Stimulated activated CD8-positive, alpha-beta memory T cell treated with anti-CD3 and anti-CD28 coated beads, Interleukin-15, amount 100 ng/mL, for 4 hours (primary cell): ENCODE results near the gene EIF2S3B.

ENCODE experiments used
- DNase-seq, 2 donors: peaks; one replicate each; pipeline ENCODE4 v3.0.0-alpha.2; 2020; ENCODE audit warnings: low read depth in 2 of 2

EIF2S3B gene

DNA sequence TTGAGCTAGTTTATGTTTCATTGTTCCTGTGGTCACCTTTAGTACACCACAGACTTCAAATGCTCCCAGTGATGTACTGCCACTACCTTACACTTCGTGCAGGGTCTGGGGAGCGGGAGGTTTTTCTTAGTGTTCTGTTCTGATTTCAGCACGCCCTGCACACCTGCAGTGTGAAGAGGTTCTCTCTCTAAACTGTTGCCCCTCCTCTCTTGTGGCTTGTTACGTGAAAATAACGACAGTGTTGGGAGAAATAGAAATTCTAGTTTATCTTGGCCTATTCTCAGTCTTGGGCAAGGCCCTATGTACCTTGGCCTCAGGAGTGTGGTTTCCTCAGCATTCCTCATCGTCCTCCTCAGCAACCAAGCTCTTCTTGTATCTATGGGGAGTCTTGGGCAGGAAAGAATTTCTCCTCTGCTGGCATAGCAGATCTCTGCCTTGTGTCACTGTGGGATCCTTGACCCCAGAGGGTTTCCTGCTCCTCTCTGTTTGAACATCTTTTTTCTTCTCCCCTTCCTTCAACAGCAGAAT, 48.6 kb downstream of the EIF2S3B start:
- DNase-seq, result no peak

DNA sequence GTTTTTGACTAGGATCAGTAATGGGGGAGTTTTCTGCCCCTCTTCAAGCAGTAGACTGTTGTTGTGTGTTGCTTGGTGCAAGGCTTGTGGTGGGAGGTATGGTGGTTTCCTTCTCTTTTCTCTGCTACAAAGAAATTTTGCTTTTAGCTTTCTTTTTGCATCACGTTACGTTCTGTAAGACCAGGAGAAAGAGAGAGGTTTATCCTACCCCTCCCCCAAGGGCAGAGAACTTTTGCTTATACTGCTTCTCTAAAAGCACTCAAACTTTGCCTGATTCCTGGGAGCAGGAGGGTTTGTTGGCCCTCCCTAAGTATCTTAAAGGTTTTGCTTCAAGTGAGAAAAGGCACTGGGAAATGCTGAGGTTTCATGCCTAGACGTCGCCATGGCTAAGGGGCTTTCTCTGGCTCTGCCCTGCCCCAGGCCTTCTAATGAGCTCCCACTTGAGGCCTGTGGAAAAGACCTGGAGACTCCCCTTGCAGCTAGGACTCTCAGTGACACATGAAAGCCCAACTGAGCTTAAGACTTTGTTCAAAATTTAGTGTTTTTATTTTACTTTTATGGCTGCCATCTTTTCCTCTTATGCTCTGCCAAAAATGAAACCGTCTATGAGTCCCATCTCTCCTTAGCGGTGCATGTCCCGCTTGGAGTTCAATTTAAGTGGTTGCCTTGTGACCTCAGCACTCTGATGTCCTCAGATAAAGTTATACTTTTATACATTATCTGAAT, 49.2 kb downstream of the EIF2S3B start:
- DNase-seq, result no peak

DNA sequence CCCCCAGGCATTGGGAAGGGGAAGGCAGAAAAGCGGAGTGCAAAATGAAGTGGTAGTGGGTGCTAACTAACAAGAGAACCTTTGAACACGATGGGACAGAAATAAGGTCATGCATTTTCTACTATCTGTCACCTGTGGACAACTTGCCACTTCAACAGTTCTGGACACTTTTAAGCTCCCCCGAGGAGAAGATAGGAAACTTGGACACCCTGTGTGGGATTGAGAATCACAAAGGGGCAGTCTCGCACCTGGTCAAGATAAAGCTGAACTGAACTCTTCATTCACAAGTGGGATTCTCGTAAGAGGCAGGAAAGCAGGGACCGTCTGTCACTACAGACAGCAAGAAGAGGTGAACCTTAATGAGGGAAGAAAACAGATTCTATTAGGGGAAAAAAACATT, 51.6 kb downstream of the EIF2S3B start:
- DNase-seq, result no peak

DNA sequence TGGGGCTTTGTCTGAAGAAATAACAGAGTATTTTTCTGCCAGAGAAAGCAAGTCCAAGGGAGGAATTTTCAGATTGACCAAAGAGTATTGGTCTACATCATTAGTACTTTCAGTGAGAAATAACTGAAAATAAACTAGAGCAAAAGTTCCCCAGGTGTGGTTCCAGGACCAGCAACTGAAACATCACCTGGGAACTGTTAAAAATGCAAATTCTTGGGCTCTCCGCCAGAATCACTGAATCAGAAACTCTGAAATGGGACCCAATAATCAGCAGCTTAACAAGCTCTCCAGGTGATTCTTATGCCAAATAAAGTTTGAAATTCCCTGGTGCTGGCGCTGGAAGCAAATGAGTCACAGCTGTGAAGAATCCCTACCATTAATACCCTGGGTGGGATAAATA, 52.1 kb downstream of the EIF2S3B start:
- DNase-seq, result no peak
